ENCODE data around the gene CES1. TPM values are rescaled to one million over a fixed set of nuclear protein-coding genes. Genes with fewer than 3 reads are reported as not detected.

CES1 gene
- total and polyA plus RNA-seq, 2 donors (not counting 1 experiment from before 2014, with no cell fraction given), result 15.0 to 41.6 TPM

DNA sequence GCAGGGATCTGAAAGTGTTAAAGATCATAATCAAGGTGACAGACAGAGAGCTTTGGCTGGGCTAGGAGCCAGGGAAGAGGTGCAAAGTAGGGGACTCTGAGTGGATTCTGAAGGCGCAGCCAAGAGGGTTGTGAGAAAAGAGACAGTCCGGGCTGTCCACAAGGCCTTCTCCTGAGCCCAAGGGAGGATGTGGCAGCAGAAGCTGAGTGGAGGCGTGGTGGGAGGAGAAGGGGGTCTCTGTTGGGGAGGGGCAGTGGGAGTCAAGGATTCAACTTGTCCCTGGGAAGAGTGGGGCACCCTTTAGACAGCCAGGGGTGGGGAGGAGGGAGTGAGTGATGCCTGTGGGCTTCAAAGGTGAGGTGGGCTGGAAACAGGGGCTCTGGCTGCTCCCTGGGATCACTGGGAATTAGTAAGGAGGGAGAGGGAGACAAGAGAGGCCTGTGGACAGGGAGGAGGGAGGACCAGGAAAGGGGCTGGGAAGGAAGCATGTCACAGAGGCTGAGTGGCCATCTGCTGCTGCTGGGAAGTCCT, 10.6 kb downstream of the CES1 start:
- Histone ChIP-seq H3K9me3 (ENCODE audit: control insufficient read depth, insufficient read depth, low read depth, low read length) (no peaks in the 10 kb centered on the region), H3K27me3 (ENCODE audit: control insufficient read depth, insufficient read depth, low read length) (no peaks in the 10 kb centered on the region), H4K20me1 (ENCODE audit: control insufficient read depth, extremely low read depth, insufficient read depth, low read length) (no peaks in the 10 kb centered on the region), H3K4me2 (ENCODE audit: extremely low read depth, insufficient read depth, low read length) (no peak overlapping the region), H3K36me3 (ENCODE audit: control insufficient read depth, insufficient read depth, low read length) (no peaks in the 10 kb centered on the region), H3K79me2 (ENCODE audit: control insufficient read depth, insufficient read depth, low read length) (no peaks in the 10 kb centered on the region), H2AFZ (ENCODE audit: low read length) (no peak overlapping the region), H3K4me1 (ENCODE audit: control insufficient read depth, extremely low read depth, insufficient read depth, low read length) (no peaks in the 10 kb centered on the region), H3K4me3 (replicated peaks in 1 of 4; ENCODE audit: control extremely low read depth in 1 of 4, insufficient read depth in 1 of 4, low read depth in 3 of 4, low read length in 4 of 4) (no peak overlapping the region), H3K27ac (ENCODE audit: insufficient read depth, low read length) (no peak overlapping the region), H3K9ac (ENCODE audit: insufficient read depth, low read length) (no peak overlapping the region)
- TF ChIP-seq, protein P1, sequence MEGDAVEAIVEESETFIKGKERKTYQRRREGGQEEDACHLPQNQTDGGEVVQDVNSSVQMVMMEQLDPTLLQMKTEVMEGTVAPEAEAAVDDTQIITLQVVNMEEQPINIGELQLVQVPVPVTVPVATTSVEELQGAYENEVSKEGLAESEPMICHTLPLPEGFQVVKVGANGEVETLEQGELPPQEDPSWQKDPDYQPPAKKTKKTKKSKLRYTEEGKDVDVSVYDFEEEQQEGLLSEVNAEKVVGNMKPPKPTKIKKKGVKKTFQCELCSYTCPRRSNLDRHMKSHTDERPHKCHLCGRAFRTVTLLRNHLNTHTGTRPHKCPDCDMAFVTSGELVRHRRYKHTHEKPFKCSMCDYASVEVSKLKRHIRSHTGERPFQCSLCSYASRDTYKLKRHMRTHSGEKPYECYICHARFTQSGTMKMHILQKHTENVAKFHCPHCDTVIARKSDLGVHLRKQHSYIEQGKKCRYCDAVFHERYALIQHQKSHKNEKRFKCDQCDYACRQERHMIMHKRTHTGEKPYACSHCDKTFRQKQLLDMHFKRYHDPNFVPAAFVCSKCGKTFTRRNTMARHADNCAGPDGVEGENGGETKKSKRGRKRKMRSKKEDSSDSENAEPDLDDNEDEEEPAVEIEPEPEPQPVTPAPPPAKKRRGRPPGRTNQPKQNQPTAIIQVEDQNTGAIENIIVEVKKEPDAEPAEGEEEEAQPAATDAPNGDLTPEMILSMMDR (conservative IDR thresholded peaks at IDR 0.05 in 1 of 2, IDR thresholded peaks at IDR 0.05 in 1 of 2; ENCODE audit: low read depth in 1 of 2, low read length in 2 of 2), result no peak
- TF ChIP-seq EZH2 (IDR thresholded peaks at IDR 0.05; ENCODE audit: low read length, missing control alignments), result no peak
- DNase-seq (ENCODE audit: low read depth in 2 of 2), result no peak

DNA sequence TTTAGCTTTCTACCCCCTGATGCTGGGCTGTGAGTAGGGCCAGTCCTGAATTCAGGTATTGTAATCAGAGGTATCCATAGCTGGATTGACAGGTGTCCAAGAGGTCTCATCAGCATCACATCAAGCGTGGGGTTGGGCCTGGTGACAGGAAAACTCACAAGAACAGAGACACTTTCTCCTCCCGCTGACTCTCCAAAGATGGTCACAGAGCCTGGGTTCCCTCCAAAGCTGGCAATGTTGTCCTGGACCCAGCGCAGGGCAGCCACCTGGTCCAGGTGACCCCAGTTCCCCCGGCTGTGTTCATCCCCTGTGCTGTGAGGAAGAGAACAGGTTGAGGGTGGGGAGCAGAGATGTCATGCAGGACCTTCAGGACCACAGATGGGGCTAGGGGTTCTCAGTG, 11.7 kb downstream of the CES1 start:
- Histone ChIP-seq H3K9me3 (ENCODE audit: control insufficient read depth, insufficient read depth, low read depth, low read length) (no peaks in the 10 kb centered on the region), H3K79me2 (ENCODE audit: control insufficient read depth, insufficient read depth, low read length) (no peaks in the 10 kb centered on the region), H3K4me1 (ENCODE audit: control insufficient read depth, extremely low read depth, insufficient read depth, low read length) (no peaks in the 10 kb centered on the region), H3K27me3 (ENCODE audit: control insufficient read depth, insufficient read depth, low read length) (no peaks in the 10 kb centered on the region), H4K20me1 (ENCODE audit: control insufficient read depth, extremely low read depth, insufficient read depth, low read length) (no peaks in the 10 kb centered on the region), H3K36me3 (ENCODE audit: control insufficient read depth, insufficient read depth, low read length) (no peaks in the 10 kb centered on the region), H3K9ac (ENCODE audit: insufficient read depth, low read length) (no peak overlapping the region), H3K4me2 (ENCODE audit: extremely low read depth, insufficient read depth, low read length) (no peak overlapping the region), H3K27ac (ENCODE audit: insufficient read depth, low read length) (no peak overlapping the region), H3K4me3 (replicated peaks in 1 of 4; ENCODE audit: control extremely low read depth in 1 of 4, insufficient read depth in 1 of 4, low read depth in 3 of 4, low read length in 4 of 4) (no peak overlapping the region), H2AFZ (ENCODE audit: low read length) (no peak overlapping the region)
- DNase-seq (ENCODE audit: low read depth in 2 of 2), result no peak
- TF ChIP-seq, protein P1 (conservative IDR thresholded peaks at IDR 0.05 in 1 of 2, IDR thresholded peaks at IDR 0.05 in 1 of 2; ENCODE audit: low read depth in 1 of 2, low read length in 2 of 2), result no peak
- TF ChIP-seq EZH2 (IDR thresholded peaks at IDR 0.05; ENCODE audit: low read length, missing control alignments), result no peak

DNA sequence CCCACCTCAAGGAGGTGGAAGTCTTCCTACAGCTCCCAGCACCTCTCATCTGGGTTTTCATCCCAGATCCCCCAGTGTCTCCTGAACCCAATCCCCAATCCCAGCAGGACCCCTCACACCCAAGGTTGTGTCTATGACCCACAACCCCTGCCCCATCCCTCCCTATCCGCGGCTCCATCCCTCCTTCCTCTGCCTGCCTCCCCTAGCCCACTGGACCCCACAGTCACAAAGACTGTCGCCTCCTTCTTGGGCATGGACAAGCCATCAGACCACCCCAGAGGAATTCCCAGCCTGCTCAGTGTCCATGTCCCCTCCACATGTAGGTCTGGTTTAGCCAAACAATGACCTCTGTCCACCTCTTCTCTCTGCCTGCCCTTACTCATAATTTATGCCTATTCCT, 12.3 kb downstream of the CES1 start:
- Histone ChIP-seq H3K4me2 (ENCODE audit: extremely low read depth, insufficient read depth, low read length) (no peak overlapping the region), H3K9ac (ENCODE audit: insufficient read depth, low read length) (no peak overlapping the region), H3K9me3 (ENCODE audit: control insufficient read depth, insufficient read depth, low read depth, low read length) (no peaks in the 10 kb centered on the region), H3K27ac (ENCODE audit: insufficient read depth, low read length) (no peak overlapping the region), H3K4me3 (replicated peaks in 1 of 4; ENCODE audit: control extremely low read depth in 1 of 4, insufficient read depth in 1 of 4, low read depth in 3 of 4, low read length in 4 of 4) (no peak overlapping the region), H4K20me1 (ENCODE audit: control insufficient read depth, extremely low read depth, insufficient read depth, low read length) (no peaks in the 10 kb centered on the region), H3K27me3 (ENCODE audit: control insufficient read depth, insufficient read depth, low read length) (no peaks in the 10 kb centered on the region), H3K4me1 (ENCODE audit: control insufficient read depth, extremely low read depth, insufficient read depth, low read length) (no peaks in the 10 kb centered on the region), H3K36me3 (ENCODE audit: control insufficient read depth, insufficient read depth, low read length) (no peaks in the 10 kb centered on the region), H2AFZ (ENCODE audit: low read length) (no peak overlapping the region), H3K79me2 (ENCODE audit: control insufficient read depth, insufficient read depth, low read length) (no peaks in the 10 kb centered on the region)
- TF ChIP-seq EZH2 (IDR thresholded peaks at IDR 0.05; ENCODE audit: low read length, missing control alignments), result no peak
- TF ChIP-seq, protein P1 (conservative IDR thresholded peaks at IDR 0.05 in 1 of 2, IDR thresholded peaks at IDR 0.05 in 1 of 2; ENCODE audit: low read depth in 1 of 2, low read length in 2 of 2), result no peak
- no peak for DNase-seq (ENCODE audit: low read depth in 2 of 2)

Measured in fibroblast of lung (primary cell).